GM21576 (cell line): ENCODE measurements around the gene CRY1.
A peak's percentile ranks its signal among the peaks of the same experiment; 100 is the strongest.

Experiments used
- ATAC-seq: cut with Tn5 transposase; IDR thresholded peaks from one replicate; pipeline ENCODE4 v1.9.1; 2021; ENCODE audit warnings: mild to moderate bottlenecking, moderate library complexity; ENCODE audit not compliant: unreplicated experiment

Gene CRY1

DNA sequence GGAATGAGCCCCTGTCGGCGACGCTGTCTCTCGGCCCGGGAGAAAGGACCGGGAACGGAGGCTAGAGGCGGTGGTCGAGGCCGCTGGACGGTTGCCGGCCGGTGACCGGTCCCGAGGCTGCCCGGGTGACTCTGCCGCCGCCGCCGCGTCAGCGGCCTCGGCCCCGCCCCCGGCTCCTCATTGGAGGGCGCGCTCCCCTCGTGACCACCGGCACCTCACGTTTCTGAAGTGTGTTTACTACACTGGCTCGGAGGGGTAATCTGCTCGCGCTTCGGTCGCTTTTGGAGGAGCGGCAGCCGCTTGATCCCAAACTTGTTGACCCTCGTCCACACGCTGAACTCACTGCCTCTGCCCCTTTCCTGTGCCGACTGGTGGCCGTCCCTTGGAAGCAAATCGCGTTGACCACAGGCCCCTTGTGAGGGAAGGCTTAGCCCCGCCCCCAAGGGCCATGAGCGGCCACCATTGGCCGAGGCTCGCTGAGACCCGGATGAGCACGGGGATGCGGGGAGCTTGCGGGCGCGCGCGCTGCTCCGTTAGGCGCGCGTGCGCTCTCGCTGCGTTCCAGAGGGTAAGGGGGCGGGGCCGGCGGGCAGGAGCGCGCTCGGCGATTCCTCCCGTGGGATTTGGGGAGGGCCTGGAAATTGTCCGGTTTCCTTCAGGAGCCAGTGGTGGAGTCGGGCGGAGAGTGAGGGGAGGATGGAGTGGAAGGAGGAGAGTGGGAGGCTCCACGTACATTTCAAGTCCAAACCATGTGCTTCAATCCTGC is at the start of gene CRY1:
CRY1 (minus strand) TSS at position 133 of the 766 bp plus-strand sequence. CDS start 588 bp downstream, outside the sequence.
- peak; percentile 85 for ATAC-seq

DNA sequence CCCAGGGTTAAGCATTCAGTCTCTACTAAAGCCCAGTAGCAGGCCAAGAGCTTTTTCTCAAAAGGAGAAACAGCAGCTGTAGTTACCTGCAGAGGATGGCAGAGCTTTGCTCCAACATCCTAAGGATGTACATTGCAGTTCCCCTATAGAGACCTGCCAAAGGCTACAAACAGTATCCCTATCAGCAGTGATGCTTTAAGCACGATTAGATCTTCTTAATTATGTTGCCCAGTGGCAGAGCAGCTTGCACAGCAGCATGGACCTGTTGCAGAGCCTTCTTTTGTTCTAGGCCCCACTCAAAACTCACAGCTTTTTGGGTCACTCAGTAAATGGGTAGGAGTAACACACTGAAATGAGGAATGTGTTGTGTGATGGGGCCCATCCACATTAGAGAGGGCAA is 46.4 kb upstream of the CRY1 start:
- no peak for ATAC-seq

DNA sequence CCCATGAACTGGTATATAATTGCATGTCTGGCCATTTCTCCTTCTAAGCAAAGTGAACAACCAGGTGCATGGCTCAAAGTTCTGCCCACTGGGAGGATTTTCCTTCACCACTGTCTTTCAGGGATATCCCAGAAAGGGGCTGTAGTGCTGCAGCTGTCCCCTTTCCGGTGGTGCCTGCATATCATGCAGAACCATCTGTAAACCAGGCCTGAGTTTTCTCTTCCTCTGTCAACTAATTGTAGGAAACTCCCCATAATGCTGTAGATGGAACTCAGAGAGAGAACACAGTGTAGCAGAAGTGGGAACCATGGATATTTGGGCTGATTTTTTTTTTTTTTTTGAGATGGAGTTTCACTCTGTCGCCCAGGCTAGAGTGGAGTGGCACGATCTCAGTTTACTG is 45.6 kb upstream of the CRY1 start:
- no peak for ATAC-seq

DNA sequence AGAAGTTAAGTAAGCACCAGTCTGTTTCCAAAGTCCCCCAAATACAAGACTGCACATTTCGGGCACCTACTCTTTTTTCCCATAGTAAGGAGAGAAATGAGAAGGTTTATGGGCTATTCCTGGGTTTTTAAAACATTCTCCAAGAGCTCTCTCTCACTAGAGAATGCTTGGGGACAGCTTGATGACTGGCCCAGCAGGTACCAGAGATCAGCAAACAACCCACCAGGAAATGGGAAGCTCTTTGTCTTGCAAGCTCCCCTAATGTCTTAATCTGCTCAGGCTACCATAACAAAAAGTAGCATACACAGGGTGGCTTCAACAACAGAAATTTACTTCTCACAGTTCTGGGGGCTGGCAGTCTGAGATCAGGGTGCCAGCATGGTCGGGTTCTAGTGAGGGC is 41.8 kb upstream of the CRY1 start:
- no peak for ATAC-seq

DNA sequence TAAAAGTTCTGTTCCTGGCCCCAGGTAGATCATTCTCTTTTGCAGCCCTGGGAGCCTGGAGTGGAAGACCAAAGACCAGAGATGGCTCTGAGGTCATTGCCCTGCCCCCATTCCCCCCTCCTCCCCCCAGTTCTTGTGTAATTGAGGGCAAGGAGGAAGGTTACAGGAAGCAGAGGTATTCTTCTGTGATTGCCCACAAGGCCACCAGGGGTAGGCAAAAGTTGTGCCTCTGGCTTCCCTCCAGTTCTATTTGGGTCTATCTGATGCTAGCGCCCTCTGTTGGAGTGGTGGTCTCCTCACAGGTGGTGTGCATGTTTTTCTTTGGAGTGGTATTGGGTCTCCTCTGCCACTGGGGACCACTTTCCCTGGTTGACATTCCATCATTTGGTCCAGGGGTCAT is 41.2 kb upstream of the CRY1 start:
- ATAC-seq = no peak

DNA sequence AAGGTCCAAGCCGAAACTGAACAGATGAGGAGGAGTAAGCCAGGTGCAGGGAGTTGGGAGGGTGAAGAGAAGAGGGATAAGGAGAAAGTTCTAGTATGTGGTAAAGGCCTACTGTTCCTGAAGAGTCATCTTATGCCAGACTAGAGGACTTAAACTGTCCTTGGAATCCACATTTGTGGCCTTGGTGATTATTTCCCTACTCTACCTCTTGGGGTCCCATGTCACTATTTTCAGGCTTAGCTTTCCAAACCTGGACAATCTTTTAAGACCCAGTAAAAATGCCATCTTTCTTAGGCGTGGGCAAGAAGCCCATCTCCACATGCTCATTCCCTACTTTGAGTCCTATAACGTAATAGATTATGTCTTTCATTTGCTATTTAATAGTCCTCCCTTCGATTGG is 40.1 kb upstream of the CRY1 start:
- ATAC-seq = no peak

DNA sequence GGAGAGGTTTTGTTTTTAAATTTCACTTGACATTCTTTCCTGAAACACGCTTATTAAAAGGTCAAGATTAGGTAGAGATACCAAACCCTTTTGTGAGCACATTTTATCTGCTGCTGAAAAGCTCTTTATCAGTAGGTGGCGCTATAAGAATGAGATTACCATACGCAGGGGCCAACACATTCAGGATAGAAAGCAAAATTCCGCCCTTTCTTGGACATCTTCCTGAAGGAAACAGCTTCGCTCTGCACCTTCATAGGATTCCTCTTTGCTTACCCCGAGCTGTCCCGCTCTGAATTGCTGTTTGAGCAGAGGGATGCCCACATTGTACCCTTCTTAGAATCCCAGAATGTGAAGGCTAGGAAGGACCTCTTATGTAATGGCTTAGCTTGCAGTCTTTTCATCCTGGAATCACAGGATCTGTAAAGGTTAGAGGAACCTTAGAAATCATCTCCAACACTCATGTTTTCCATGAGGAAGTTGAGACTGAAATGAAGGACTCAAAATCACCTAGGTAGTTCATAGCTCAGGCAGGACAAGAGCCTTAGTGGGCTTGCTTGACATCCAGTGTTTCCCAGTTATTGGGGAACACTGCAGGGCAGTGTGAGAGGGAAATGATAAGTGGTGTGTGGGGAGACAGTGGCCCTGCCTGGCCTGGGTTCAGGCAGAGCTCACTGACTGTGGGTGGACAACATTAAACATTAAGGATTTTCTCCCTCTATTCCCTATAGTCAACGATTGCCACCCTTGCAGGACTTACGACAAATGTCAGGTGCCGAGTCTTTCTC is 38.7 kb upstream of the CRY1 start:
- ATAC-seq = no peak

DNA sequence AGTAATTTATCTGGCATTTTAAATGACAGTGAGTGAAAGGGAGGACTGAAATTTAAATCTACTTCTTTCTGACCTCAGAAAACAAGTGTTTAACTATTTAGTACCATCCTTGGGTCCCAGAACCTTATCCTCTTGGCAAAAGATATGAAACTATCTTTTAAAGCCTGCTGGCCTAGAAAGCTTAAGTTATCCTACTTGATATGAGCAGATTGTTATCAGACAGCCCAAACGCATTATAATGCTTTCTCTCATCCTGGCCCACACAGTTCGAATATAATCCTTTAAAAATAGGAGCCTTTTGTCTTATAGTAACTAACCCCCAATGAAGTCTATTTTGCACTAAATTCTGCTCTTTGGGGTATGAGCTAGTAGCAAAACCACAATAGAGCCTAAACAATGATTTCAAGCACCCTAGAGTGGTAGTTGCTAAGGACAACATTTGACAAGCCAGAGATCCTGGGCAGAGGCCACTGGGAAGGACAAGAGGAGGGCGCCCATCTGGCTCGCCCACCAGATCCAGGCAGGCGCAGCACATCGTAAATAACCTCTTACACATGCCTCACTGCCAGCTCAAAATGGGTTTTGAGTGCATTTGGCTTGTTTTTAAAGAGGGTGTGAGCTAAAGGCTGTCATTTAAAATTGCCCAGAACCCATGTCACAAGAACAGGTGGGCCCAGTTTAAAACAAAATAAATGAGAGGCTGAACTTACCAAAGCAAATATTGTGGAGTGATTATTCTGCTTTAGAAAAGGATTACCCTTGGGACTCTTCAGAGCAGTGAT is 37.7 kb upstream of the CRY1 start:
- ATAC-seq = no peak

DNA sequence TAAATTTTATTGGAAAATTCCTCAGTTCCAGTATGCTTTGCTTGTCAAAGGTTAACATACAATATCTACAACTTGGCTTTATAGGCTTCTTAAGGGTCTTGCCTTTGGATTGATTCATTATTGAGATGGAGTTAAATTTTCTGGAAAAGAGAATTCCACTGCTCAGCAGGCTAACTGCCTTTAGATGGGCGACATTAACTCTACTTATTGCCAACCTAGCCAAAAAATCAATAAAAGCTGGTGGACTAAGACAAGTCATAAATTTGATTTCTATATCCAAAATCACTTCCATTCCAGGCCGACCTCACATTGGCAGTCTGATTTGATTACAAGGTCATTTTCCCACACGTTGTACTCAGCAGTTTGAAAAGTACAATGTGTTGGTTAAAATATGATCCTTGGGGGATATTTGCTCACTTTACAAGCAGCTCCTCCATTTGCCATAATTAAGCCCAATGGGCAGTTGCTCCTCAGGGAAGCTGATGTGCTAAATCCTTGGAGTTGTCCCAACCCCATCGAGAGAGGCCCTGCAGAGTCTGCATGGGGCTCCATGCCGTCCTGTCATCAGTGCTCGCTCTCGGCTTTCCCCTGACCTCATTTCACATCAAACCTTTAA is 36.1 kb upstream of the CRY1 start:
- ATAC-seq = no peak

DNA sequence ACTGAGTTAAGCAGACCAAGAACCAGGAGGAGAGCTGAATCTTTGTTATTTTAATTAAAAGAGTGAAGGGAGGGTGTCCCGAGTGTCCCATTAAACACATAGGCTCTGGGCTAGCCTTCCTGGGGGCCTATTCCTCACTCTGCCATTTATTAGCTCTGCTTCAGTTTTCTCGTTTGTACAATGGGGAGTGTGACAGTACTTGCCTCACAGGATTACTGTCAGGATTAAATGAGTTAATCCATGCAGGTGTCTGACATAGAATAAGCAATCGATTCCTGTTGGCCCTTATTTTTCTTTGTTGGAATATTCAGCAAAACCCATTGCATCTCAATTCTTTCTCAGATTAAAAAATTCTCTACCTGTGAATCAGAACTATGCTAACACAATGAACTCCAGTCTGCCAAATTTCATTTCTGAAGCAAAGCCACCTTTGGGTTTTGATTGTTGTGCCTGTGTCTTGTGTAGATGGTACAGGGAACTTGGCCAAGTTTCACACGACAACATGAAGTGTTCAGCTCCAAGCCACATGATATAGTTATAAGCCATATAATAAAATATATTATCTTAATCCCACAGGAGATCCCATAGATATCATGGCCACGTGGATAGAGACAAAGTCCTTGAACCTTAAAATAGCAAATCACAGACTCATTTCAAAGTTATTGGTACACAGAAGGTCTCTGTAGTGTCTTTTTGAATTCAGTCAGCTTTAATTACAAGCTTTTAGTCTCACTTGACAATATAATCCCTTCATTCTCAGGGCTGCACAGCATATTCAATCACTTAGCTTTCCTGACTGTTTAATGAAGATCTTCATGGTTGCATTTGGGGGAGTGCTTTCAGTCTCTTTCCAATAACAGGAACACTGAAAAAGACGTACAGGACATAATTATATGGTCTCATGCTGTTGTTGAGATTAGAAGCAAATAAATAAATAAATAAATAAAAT is 34.4 kb upstream of the CRY1 start:
- no peak for ATAC-seq

DNA sequence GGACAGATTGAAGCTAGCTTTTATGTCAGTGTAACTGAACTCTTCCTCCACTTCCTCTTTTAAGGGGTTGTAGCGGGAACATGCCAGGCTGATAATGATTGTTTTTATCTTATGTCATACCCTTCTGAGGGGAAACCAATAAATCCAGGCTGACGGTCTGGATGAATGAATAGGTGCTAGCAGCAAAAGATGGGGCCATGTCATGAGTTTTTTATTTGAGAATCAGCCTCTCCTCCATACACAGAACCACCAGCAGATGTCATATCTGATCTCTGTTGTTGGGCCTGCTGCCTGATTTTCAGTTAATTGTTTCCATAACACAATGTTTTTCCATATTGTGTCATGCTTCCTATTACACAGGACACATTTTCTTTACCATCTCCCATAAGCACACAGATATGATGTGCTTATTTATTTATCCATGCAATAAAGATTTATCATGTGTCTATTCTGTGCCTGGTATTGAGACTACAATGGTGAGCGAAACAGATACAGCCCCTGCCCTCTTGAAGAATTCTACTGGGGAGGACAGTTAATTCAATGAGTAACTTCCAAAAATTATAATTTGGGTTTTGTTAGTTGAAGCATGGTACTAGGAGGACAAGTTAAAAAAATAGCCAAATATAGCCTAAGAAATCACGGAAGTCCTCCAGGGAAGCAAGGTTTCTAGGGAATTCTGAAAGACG is 33.6 kb upstream of the CRY1 start:
- no peak for ATAC-seq

DNA sequence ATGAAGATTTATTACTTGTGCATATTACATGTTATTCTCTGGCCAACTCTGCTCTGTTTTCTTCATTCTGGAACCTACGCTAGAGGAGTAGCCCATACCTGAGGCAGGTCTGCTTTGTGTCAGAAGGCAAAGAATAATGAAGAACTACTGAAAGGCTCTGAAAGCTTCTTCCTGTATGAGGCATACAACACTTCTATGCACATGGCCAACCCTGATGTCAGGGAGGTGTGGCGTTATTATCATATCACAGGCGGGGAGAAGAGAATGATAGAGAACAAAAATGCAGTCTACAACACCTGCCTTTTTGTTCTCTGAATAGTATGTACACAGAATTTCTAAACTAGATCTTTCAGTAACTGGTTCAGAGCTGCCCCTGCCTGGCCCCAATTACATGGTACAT is 32.5 kb upstream of the CRY1 start:
- no peak for ATAC-seq

DNA sequence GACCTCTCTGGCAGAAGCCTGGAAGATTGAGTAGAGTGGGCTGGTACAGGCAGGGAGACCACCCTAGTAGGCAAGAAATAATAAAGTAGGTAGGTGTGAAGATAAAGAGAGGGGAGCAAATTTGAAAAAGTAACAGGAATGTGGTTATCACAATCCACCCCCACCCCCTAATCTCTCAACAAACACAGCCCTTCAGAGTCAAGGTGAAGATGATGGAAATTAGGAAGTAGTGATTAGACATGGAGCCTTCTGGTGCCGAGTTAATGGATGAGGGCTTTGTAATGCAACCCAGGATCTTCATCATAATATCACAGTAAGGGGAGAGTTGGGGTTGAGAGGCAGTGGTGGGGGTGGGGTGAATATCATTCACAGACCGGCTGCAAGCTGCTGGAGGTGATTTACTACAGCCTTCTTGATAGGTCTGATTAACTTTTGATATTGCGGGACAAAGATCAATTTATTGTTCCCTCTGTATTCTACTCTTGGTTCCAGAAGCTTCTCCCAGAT is 29.2 kb upstream of the CRY1 start:
- no peak for ATAC-seq

DNA sequence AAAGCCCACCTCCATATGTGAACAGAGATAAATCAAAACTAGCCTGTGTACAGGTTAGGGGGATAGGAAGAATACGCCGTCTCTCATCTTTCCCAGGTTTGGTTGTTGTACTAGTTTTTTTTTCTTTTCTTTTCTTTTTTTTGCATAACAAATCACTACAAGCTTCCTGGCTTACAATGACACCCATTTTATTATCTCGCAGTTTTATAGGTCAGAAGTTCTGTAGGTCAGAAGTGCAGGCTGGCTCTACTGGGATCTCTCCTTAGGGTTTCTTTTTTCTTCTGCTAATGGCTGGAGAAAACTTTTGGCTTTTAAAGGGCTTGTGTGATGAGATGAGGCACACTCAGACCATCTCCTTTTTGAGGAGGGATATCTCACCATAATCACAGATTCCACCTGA is 25.7 kb upstream of the CRY1 start:
- no peak for ATAC-seq

DNA sequence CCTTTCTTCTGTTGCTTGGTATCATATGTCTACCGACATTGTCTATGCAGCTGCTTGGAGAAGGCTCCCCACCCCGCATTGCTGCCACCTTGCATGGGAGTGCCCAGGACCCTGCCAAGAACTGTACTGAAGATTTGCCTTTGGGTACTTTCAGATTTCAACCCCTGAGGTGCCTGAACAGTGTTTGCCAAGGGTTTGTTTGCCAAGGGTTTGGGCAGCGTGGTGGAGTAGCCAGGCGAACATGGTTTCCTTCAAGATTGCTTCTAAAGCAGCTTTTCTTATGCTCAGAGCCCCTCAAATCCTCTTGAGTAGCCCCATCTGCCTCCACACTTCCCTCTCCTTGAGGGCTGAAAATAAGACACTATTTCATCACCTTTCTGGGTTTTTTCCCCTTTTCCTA is 25.3 kb upstream of the CRY1 start:
- ATAC-seq = no peak

DNA sequence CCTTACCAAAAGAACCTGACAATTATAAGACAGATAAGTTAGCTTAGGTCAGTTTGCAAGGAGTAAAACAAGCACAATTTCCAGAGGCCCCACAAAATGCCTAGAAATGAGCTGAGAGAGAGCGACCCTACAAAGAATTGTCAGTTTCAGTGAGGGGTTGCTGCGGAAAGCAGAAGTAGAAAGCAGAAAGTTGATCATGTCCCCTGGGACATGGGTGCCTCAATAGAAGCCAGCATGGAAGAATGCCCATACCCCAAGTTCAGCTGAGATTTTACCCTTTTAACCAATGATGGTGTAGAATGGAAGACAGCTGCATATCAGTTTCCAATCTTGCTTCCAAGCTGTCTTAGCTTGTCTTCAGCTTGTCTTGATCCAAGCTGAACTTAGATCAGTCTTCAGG is 21.8 kb upstream of the CRY1 start:
- no peak for ATAC-seq

DNA sequence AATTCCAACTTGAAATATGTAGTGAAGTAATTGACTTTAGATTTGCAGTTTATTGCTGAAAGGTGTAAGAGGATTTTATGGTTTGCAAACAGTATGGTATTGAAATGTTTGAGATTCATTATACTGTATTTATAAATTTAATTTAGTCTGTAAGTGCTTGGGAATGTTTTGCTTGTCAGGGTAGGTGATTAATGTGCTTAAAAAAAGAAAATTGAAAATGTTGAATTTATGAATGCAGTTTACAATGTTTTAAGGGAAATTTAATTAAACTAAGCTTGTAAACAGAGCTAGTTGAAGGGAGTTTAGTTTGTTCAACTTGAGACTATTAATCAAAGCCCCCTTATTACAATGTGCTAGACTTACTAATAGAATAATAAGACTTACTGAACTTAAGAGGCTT is 18.0 kb upstream of the CRY1 start:
- ATAC-seq = no peak

DNA sequence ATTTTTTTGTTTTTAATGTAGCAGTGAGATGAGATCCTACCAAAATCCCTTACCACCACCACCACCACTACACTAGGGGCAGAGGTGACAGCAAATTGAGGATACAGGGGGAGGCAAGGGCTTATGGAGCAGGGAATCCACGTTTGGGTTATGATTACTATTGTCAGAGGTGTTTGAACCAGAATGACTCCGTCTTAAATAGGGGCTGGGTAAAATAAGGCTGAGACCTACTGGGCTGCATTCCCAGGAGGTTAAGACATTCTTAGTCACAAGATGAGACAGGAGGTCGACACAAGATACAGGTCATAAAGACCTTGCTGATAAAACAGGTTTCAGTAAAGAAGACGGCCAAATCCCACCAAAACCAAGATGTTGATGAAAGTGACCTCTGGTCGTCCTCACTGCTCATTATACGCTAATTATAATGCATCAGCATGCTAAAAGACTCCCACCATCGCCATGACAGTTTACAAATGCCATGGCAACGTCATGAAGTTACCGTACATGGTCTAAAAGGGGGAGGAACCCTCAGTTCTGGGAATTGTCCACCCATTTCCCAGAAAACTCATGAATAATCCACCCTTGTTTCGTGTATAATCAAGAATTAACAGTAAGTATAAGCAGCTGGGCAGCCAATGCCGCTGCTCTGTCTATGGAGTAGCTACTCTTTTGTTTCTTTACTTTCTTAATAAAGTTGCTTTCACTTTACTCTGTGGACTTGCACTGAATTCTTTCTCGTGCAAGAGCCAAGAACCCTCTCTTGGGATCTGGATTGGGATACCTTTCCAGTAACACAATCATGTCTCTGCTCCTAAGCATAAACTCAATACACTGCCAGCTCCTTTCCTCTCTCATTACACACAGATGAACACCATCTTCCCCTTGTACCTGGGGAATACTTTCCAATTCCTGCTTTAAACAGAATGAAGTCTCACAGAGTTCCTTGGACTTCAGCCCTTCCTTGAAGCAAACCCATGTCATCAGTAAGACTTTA is 16.7 kb upstream of the CRY1 start:
- ATAC-seq = no peak
